ENCODE results near the gene CYSTM1.

The CYSTM1 gene, protein sequence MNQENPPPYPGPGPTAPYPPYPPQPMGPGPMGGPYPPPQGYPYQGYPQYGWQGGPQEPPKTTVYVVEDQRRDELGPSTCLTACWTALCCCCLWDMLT

DNA sequence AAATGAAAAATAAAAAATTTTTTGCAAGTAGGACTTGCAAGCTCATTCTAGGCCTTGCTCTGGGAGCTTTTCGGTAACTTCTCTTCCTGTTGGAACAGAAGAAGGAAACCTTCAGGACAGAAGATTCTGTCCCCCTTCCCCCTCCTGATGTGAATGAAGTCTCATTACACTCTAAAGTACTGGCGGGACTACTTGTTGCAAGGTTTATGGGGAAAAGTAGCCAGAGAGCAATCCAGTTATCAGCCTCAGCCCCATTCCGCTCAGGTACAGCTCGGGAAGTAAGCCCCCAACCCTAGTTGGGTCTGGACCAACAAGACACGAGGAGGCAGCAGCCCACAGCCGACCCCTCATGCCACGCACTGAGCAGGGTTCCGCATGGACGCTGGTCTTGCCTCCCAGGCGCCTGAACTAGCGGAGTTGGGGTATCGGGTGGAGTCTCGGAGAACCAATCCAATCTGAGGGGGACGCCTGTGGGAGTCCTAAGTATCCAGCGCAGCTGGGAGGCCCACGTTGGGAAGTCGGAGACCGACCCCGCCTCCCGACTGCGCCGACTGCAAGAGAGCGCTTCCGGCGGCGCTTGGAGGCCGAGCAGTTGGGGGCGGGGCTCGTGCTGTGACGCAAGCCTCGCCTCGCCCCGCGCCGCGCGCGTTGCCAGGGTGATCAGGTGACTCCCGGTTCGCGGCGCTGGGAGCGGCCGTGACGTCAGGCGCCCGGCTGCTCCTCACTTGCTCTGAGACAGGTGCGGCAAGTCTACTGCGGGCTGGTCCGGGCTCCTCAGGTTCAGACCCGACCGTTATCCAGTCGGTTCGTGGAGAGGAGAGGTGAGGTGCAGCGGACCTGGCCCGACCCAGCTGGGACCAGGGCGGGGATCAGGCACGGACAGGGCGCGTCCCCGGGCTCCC lies at the start of gene CYSTM1:
CYSTM1 (plus strand) TSS at position 724 of the 902 bp plus-strand sequence. CDS start 19,278 bp downstream, outside the sequence.
- peaks cover 5% of the 10 kb centered on the region for H3K27me3 Mint-ChIP-seq
- H3K36me3 Mint-ChIP-seq (ENCODE audit: low read depth), result no peaks in the 10 kb centered on the region
- peaks cover 12% of the 10 kb centered on the region for H3K4me1 Mint-ChIP-seq (ENCODE audit: low read depth)
- H3K9me3 Mint-ChIP-seq, result no peaks in the 10 kb centered on the region
- H3K27ac Mint-ChIP-seq, result peak within 1 kb of the TSS; percentile 87
- H3K4me3 Mint-ChIP-seq, result peak within 1 kb of the TSS; percentile 91

DNA sequence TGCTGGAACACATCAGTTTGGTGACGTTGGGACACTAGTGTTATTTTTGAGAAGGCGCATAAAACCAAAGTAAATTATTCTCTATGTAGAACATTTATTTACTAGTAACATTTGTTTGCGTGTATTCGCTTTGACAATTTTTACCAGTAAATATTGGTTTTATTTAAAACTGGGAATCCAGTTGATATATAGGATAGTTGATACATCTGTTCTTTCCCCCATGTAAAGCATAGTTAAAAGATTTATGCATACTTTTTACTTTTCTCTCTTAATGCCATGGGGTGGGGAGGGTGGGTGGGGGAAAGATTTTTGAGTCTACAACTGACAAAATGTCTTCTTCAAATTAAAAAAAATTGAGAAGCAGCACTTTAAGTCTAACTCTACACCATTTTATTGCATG lies 49.4 kb upstream of the CYSTM1 start, which contains the start of gene IGIP:
IGIP (plus strand) TSS at position 301 of the 400 bp plus-strand sequence. CDS start 2,540 bp downstream, outside the sequence.
- H3K27ac Mint-ChIP-seq, result no peak within 1 kb of the TSS
- H3K4me3 Mint-ChIP-seq, result no peak within 1 kb of the TSS

DNA sequence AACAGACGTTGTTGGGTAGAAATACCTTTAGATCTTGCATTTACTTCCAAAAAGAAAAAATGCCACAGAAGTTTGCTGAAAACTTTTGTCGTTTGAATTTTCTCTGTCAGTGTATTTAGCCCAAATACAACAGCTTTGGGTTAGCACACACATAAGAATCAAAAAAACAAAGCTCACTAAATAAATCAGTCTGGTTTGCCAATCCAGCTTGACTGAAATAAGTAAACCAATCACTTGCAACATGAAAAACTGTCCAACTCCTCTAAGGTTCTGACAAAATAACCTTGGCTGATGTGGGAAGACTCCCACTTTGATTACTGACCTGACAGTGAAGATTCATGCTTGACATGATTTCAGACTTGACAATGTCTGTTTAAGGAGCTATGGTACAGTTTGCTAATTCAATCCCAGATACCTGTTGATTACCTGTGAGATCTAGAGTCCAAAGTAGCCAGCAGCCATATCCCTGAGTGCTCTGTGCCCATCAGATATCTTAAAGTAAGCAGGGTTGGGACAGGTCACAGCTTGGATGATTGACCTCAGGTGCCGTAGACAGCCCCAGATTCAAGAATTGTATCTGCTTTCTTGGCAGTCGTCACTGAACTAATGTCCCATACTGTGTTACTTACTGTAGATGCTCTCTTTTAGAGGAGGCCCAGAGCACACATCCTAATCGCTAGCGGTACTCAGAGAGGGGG lies 48.5 kb upstream of the CYSTM1 start:
- no peak overlapping the region for H3K27ac Mint-ChIP-seq
- no peaks in the 10 kb centered on the region for H3K9me3 Mint-ChIP-seq
- H3K36me3 Mint-ChIP-seq (ENCODE audit: low read depth), result no peaks in the 10 kb centered on the region
- H3K4me1 Mint-ChIP-seq (ENCODE audit: low read depth), result peaks cover 27% of the 10 kb centered on the region
- no peak overlapping the region for H3K4me3 Mint-ChIP-seq
- no peaks in the 10 kb centered on the region for H3K27me3 Mint-ChIP-seq

More for the DNA sequence above, 49.4 kb upstream of the CYSTM1 start, which contains the start of gene IGIP:
- H3K9me3 Mint-ChIP-seq, result no peaks in the 10 kb centered on the region
- no peaks in the 10 kb centered on the region for H3K36me3 Mint-ChIP-seq (ENCODE audit: low read depth)
- peaks cover 19% of the 10 kb centered on the region for H3K4me1 Mint-ChIP-seq (ENCODE audit: low read depth)
- no peaks in the 10 kb centered on the region for H3K27me3 Mint-ChIP-seq

DNA sequence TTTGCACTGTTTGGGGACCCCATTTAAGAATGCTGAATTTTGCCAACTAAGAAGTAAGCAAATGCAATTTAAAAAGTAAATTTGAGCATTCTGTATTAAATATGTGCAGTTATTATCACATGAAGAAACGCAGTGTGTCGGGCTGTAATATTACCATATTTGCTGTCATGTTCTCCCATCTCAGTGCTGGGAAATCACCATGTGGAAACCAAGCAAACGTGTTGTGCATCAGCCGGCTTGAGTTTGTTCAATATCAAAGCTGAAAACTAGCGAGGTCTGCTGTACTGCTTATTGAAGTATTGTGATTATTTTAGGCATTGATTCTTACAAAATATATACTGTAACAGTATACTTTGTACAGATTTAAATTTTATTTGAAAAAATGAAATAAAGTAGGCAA lies 46.6 kb upstream of the CYSTM1 start:
- Mint-ChIP-seq H3K36me3 (ENCODE audit: low read depth) (no peaks in the 10 kb centered on the region), H3K27ac (no peak overlapping the region), H3K4me1 (ENCODE audit: low read depth) (peaks cover 37% of the 10 kb centered on the region), H3K4me3 (no peak overlapping the region), H3K9me3 (no peaks in the 10 kb centered on the region), H3K27me3 (no peaks in the 10 kb centered on the region)

DNA sequence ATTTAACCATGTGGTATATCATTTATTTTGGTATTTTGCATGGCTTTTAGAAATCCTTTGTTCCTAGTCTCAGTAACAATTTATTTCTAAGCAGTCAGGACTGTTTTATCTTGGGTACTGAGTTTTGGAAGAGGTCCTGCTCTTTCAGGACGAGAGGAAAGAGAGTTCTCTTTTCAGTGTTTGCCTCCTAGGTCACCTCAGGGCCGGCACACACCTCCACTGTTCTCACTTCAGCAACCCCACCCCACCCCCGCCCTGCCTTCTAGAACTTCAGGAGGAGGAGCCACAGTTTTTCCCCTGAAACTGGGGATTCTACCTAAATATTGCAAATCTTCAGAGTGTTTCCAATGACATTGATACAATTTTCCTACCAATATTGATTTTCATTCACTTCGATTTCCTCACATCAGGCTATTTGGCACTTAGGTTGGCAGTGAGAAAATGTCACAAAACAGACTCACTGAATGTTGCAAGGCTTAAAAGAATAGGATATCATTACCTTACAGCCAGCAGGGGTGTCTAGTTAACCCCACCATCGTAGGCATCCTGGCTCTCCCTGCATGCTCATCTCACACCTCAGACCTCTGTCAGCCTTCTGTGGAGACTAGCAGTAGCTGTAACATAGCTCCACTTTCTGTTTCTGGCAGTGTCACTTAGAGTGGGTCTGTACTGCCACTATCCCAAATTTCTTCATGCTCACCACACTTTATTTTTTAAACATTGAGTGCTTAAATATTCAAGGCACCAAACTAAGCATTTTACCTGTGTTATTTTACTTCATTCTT lies 43.8 kb upstream of the CYSTM1 start:
- no peaks in the 10 kb centered on the region for H3K27me3 Mint-ChIP-seq
- no peaks in the 10 kb centered on the region for H3K9me3 Mint-ChIP-seq
- H3K4me1 Mint-ChIP-seq (ENCODE audit: low read depth), result peaks cover 35% of the 10 kb centered on the region
- no peaks in the 10 kb centered on the region for H3K36me3 Mint-ChIP-seq (ENCODE audit: low read depth)
- no peak overlapping the region for H3K4me3 Mint-ChIP-seq
- no peak overlapping the region for H3K27ac Mint-ChIP-seq

DNA sequence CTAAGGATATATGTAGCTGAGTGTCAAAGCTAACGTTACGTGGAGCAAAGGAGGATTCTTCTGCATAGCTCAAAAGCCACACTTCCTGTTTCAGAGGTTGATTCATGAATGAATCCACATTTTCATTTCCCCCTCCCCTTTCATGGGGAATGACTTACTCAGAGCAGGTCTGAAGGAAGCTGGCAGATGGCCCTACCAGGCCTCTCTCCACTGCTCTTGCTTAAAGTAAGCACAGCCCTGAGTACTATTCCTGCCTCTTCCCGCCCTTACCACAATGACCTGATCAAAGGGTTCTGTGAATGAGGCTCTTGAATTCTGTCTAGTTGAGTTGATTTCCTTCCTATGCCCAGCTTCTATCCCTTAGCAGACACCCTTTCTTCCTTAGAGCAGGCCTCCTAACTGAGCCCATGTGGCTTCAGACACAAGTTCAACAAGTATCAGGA lies 43.0 kb upstream of the CYSTM1 start:
- no peaks in the 10 kb centered on the region for H3K36me3 Mint-ChIP-seq (ENCODE audit: low read depth)
- no peaks in the 10 kb centered on the region for H3K27me3 Mint-ChIP-seq
- H3K27ac Mint-ChIP-seq, result peak overlapping the region; percentile 24
- H3K9me3 Mint-ChIP-seq, result no peaks in the 10 kb centered on the region
- no peak overlapping the region for H3K4me3 Mint-ChIP-seq
- peaks cover 35% of the 10 kb centered on the region for H3K4me1 Mint-ChIP-seq (ENCODE audit: low read depth)

DNA sequence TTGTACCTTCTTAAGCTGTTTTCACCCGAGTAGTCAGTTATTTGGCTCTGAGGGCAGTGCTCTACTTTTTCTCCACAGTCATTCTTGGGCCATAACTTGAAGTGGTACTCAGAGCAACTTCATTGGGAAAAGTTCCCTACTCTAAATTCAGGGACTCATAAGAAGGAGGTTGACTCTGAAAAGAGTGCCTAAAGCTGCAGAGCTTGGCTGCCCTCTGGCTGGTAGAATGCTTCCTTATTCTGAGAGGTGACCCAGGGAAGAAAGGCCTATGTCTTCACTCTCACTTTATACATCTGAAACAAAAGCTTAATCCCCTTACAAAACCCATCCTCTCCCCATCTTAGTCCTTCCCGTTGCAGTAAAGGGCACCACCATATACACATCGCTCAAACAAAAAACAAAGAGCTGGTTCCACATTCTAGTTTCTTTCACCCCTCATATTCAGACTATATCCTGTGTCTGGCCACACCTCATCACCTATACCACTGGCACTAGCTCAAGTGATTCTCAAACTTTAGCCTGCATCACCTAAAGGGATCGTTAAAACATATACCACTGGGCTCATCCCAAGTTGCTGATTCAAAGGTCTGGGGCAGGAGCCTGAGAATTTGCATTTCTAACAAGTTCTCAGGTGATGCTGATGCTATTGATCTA lies 41.3 kb upstream of the CYSTM1 start:
- Mint-ChIP-seq H3K9me3 (no peaks in the 10 kb centered on the region), H3K36me3 (ENCODE audit: low read depth) (no peaks in the 10 kb centered on the region), H3K27me3 (no peaks in the 10 kb centered on the region), H3K27ac (no peak overlapping the region), H3K4me1 (ENCODE audit: low read depth) (peaks cover 35% of the 10 kb centered on the region), H3K4me3 (no peak overlapping the region)

DNA sequence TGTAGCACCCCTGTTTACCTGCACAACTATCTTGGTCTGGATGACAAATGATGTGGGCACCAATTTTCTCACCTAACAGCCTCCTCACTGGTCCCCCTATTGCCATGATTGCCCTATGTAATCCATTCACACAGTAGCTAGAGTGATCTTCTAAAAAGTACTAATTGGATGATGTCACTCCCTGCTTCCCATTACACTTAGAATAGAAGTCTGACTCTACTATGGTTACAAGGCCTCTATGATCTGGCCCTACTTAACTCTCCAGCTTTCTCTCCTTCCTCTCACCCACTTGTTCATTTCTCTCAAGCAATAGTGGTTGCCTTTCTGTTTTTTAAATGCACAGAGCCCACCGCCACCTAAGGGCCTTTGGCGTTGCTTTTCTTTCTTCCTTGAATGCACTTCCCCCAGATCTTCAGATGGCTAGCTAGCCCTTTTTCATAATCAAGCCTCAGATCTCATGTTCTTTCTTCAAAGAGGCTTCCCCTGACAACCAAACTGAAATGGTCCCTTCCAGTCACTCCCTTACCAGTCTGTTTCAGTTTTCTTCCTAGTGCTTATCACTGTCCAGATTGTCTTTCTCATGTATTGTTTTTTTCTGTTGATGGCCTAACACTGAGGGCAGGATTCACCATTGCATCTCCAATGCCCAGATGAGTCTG lies 40.6 kb upstream of the CYSTM1 start:
- Mint-ChIP-seq H3K4me1 (ENCODE audit: low read depth) (peaks cover 32% of the 10 kb centered on the region), H3K27me3 (no peaks in the 10 kb centered on the region), H3K36me3 (ENCODE audit: low read depth) (no peaks in the 10 kb centered on the region)

DNA sequence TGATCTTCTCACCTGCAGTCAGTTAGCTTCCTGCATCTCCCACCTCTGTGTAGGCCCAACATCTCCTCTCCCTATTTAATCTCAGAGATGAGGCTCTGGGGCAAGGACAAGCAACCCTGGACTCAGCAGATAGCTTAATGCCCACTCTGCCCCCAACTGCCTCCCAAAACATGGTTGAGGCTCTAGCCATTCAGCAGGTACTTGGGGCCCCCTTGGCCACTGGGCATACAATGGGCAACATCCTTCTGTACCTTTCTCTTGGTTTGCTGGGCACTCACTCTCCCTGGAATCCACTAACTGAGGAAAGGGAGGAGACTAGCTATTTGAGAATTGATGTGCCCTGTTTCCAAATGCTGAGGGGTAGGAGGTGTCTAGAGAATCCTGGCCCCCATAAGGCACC lies 39.9 kb upstream of the CYSTM1 start:
- H3K27ac Mint-ChIP-seq, result no peak overlapping the region
- peaks cover 32% of the 10 kb centered on the region for H3K4me1 Mint-ChIP-seq (ENCODE audit: low read depth)
- H3K4me3 Mint-ChIP-seq, result no peak overlapping the region
- H3K36me3 Mint-ChIP-seq (ENCODE audit: low read depth), result no peaks in the 10 kb centered on the region
- no peaks in the 10 kb centered on the region for H3K9me3 Mint-ChIP-seq
- H3K27me3 Mint-ChIP-seq, result no peaks in the 10 kb centered on the region

More for the DNA sequence above, 40.6 kb upstream of the CYSTM1 start:
- H3K4me3 Mint-ChIP-seq, result no peak overlapping the region
- H3K9me3 Mint-ChIP-seq, result no peaks in the 10 kb centered on the region
- no peak overlapping the region for H3K27ac Mint-ChIP-seq

DNA sequence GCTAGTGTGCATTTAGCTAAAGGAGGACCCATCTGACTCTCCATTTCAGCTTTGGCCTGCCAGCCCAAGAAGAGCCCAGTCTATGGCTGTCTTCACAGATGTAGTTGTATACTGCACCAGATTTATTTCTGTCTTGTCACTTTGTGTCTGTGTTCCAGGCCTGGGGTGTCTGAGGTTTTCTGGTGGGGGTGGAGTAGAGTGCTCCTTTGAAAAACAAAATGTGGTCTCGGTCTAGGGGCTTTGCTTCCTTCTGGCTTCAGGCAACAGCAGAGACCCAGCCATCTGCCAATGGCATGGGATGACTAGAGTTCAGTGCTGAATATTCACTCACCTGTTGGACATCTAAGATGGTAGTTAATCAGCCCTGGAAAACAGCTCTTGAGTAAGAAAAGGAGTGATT lies 38.4 kb upstream of the CYSTM1 start:
- Mint-ChIP-seq H3K4me1 (ENCODE audit: low read depth) (peaks cover 20% of the 10 kb centered on the region), H3K27ac (no peak overlapping the region)

DNA sequence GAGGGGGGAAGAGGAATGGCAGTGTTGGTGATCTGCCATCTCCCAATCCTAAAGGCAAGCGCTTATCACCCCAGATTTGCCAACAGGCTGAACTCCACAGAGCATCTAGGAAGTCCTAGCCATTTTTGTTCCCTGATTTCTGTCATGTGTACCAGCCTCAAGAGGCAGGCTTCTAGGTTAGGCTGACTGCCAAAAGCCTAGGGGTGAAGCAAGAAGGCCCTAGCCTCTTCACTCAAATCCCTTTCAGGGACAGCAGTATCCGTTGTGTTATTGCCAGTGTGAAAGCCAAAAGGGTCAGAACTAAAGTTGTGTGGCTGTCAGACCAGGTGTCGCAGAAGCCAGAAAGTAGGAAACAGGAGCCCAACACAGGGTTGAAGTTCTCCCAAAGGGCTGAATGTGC lies 34.6 kb upstream of the CYSTM1 start:
- no peak overlapping the region for H3K27ac Mint-ChIP-seq
- no peaks in the 10 kb centered on the region for H3K36me3 Mint-ChIP-seq (ENCODE audit: low read depth)
- no peaks in the 10 kb centered on the region for H3K9me3 Mint-ChIP-seq
- peaks cover 6% of the 10 kb centered on the region for H3K4me1 Mint-ChIP-seq (ENCODE audit: low read depth)
- no peak overlapping the region for H3K4me3 Mint-ChIP-seq
- H3K27me3 Mint-ChIP-seq, result peaks cover 6% of the 10 kb centered on the region

More for the DNA sequence above, 38.4 kb upstream of the CYSTM1 start:
- Mint-ChIP-seq H3K9me3 (no peaks in the 10 kb centered on the region), H3K27me3 (no peaks in the 10 kb centered on the region), H3K4me3 (no peak overlapping the region), H3K36me3 (ENCODE audit: low read depth) (no peaks in the 10 kb centered on the region)

DNA sequence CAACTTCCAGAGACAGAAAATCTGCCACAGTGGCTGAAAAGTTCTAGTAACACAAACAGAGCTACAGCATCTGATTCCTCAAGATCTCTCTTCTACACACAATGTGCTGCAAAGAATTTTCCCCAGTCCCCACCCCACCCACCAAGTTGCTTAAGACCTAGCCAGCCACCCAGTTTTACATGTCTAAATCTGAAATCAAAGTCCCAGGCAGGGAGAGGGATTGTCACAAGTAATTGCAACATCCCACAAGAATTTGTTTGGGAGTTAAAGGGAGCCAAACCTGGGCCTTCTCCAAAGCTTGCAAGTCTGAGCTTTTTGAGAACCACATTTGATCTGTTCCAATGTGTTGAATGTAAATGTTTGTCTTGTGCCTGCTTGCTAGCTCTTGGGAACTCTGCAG lies 33.7 kb upstream of the CYSTM1 start:
- Mint-ChIP-seq H3K36me3 (ENCODE audit: low read depth) (no peaks in the 10 kb centered on the region), H3K4me1 (ENCODE audit: low read depth) (peaks cover 9% of the 10 kb centered on the region), H3K27ac (no peak overlapping the region)

DNA sequence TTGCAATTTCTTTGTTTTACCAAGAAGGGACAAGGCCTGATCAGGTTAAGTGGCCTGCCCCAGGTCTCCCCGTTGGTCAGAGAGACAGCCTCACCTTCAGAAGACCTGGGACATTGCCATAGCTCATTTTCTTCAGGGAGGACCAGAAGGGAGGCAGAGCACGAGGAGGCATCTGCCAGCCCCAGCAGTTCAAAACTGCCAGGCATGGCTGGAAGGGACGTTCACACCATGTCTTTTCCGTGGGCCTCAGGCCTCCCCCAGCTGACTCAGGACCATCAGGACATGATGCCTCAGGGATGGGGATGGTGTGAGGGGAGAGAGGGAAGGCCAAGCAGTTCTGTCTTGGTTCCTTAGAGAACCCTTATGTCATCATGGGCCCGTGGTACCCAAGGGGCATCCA lies 32.7 kb upstream of the CYSTM1 start:
- no peaks in the 10 kb centered on the region for H3K9me3 Mint-ChIP-seq
- peaks cover 15% of the 10 kb centered on the region for H3K27me3 Mint-ChIP-seq
- H3K4me3 Mint-ChIP-seq, result no peak overlapping the region
- peaks cover 15% of the 10 kb centered on the region for H3K4me1 Mint-ChIP-seq (ENCODE audit: low read depth)
- no peaks in the 10 kb centered on the region for H3K36me3 Mint-ChIP-seq (ENCODE audit: low read depth)
- H3K27ac Mint-ChIP-seq, result no peak overlapping the region

More for the DNA sequence above, 33.7 kb upstream of the CYSTM1 start:
- Mint-ChIP-seq H3K27me3 (peaks cover 7% of the 10 kb centered on the region), H3K4me3 (no peak overlapping the region), H3K9me3 (no peaks in the 10 kb centered on the region)
